GM19395 (cell line): ENCODE results near the gene SS18L1.

Experiments
- ATAC-seq: cut with Tn5 transposase; IDR thresholded peaks from one replicate; pipeline ENCODE4 v1.9.1; 2021; ENCODE audit warnings: mild to moderate bottlenecking, moderate library complexity; ENCODE audit not compliant: unreplicated experiment

SS18L1 gene

GRCh38 chr20:62151835-62152364, 8.3 kb downstream of the SS18L1 start:
- no peak for ATAC-seq

- ATAC-seq: no peak
Measured at GRCh38 chr20:62155428-62156253, 12.1 kb downstream of the SS18L1 start.

- ATAC-seq: no peak
Measured at GRCh38 chr20:62156254-62156556, 12.6 kb downstream of the SS18L1 start.

- no peak for ATAC-seq
Measured at GRCh38 chr20:62156592-62157386, 13.2 kb downstream of the SS18L1 start.

- ATAC-seq: no peak
Measured at GRCh38 chr20:62157387-62158087, 14.0 kb downstream of the SS18L1 start.

- no peak for ATAC-seq
Measured at GRCh38 chr20:62158088-62158400, 14.5 kb downstream of the SS18L1 start.

- no peak for ATAC-seq
Measured at GRCh38 chr20:62158541-62158940, 15.0 kb downstream of the SS18L1 start.

GRCh38 chr20:62159052-62159451, 15.5 kb downstream of the SS18L1 start:
- ATAC-seq: no peak

- ATAC-seq: no peak
Measured at GRCh38 chr20:62159839-62160238, 16.3 kb downstream of the SS18L1 start.

- no peak for ATAC-seq
Measured at GRCh38 chr20:62160253-62160652, 16.7 kb downstream of the SS18L1 start.

- ATAC-seq: no peak
Measured at GRCh38 chr20:62160876-62161275, 17.3 kb downstream of the SS18L1 start.

- no peak for ATAC-seq
Measured at GRCh38 chr20:62161347-62161746, 17.8 kb downstream of the SS18L1 start.

- ATAC-seq: no peak
Measured at GRCh38 chr20:62162765-62163484, 19.4 kb downstream of the SS18L1 start.

- ATAC-seq: no peak
Measured at GRCh38 chr20:62163485-62163865, 19.9 kb downstream of the SS18L1 start.

- ATAC-seq: no peak
Measured at GRCh38 chr20:62163986-62164762, 20.6 kb downstream of the SS18L1 start.

GRCh38 chr20:62164879-62165761, 21.6 kb downstream of the SS18L1 start:
- no peak for ATAC-seq

GRCh38 chr20:62165762-62166399, 22.3 kb downstream of the SS18L1 start:
- ATAC-seq: no peak

- no peak for ATAC-seq
Measured at GRCh38 chr20:62167474-62167873, 23.9 kb downstream of the SS18L1 start.

GRCh38 chr20:62168061-62168460, 24.5 kb downstream of the SS18L1 start:
- no peak for ATAC-seq
